A673 (cell line): ENCODE measurements around the gene HSPA14. TPM values are rescaled to one million over a fixed set of nuclear protein-coding genes. Genes with fewer than 3 reads are reported as not detected.

Experiments
- BruUV-seq: library from RNA; stranded (reverse); fragments of 400-500 nt; replicated peaks from 2 replicates; lab custom pipeline; 2021; lab: Mats Ljungman, UMichigan
- CTCF ChIA-PET: fragments of 300-600 bp; sonication (Branson Sonifier 250); formaldehyde crosslinking; loops from one replicate; lab custom pipeline; 2022; ENCODE audit warnings: antibody characterized with exemption; lab: Charles Lee
- POLR2A ChIA-PET: fragments of 300-600 bp; sonication (Branson Sonifier 250); formaldehyde crosslinking; loops from one replicate; lab custom pipeline; 2022; ENCODE audit warnings: antibody characterized with exemption; ENCODE audit not compliant: low non-redundant PET; lab: Charles Lee
- DNase-seq: peaks from one replicate; pipeline ENCODE4 v3.0.0-alpha.2; 2015; ENCODE audit warnings: low spot score
- H3K27ac ChIP-seq: fragments of 200-600 bp; sonication (generic); 2 replicates; pipeline ENCODE4 v1.5.1; 2016; ENCODE audit warnings: mixed run types, low read depth, mild to moderate bottlenecking, mixed read lengths, antibody characterized with exemption, low read length; ENCODE audit not compliant: poor library complexity, severe bottlenecking
- H3K27me3 ChIP-seq: fragments of 200-600 bp; sonication (generic); replicated peaks from 2 replicates; pipeline ENCODE4 v1.6.1; 2017; ENCODE audit warnings: mixed run types, low read depth, mild to moderate bottlenecking, mixed read lengths, antibody characterized with exemption, low read length; ENCODE audit not compliant: insufficient read depth, poor library complexity
- H3K36me3 ChIP-seq: fragments of 200-600 bp; sonication (generic); 2 replicates; pipeline ENCODE4 v1.6.1; 2016; ENCODE audit warnings: mixed run types, mild to moderate bottlenecking, mixed read lengths, antibody characterized with exemption, low read length; ENCODE audit not compliant: insufficient read depth, poor library complexity, severe bottlenecking
- H3K4me1 ChIP-seq: fragments of 200-600 bp; sonication (generic); 2 replicates; pipeline ENCODE4 v1.6.1; 2017; ENCODE audit warnings: mixed run types, mild to moderate bottlenecking, mixed read lengths, antibody characterized with exemption, low read length; ENCODE audit not compliant: insufficient read depth, poor library complexity, severe bottlenecking
- H3K4me3 ChIP-seq: fragments of 200-600 bp; sonication (generic); 2 replicates; pipeline ENCODE4 v1.5.1; 2016; ENCODE audit warnings: low read depth, mixed run types, mild to moderate bottlenecking, mixed read lengths, low read length; ENCODE audit not compliant: poor library complexity, severe bottlenecking
- H3K9me3 ChIP-seq: fragments of 200-600 bp; sonication (generic); 2 replicates; pipeline ENCODE4 v1.6.1; 2016; ENCODE audit warnings: mixed run types, low read depth, mild to moderate bottlenecking, mixed read lengths, antibody characterized with exemption, low read length; ENCODE audit not compliant: poor library complexity, severe bottlenecking
- EZH2 ChIP-seq: fragments of 200-600 bp; sonication (generic); IDR thresholded peaks from 2 replicates; pipeline ENCODE4 v1.6.1; 2017; ENCODE audit warnings: borderline replicate concordance, low read depth, mild to moderate bottlenecking, mixed read lengths, antibody characterized with exemption, low read length; ENCODE audit not compliant: poor library complexity, severe bottlenecking
- intact Hi-C: fragments of 100-400 bp; cut with micrococcal nuclease; formaldehyde crosslinking; loops from one replicate; pipeline ENCODE4 v1.10.0; 2022; ENCODE audit not compliant: unreplicated experiment
- total RNA-seq: library from RNA; stranded (reverse); gene quantifications from 2 replicates; pipeline ENCODE4 v1.2.3, GENCODE V29; 2021
- TF ChIP-seq, protein P1 (sequence below): fragments of 300-800, 200-600 bp; sonication (generic); conservative IDR thresholded peaks from 2 replicates; pipeline ENCODE4 v1.5.1; 2017; ENCODE audit warnings: low read depth, mild to moderate bottlenecking, antibody characterized with exemption, low read length, moderate library complexity, mixed read lengths

Gene HSPA14
- total RNA-seq, 1 experiment from 2014 or later, result 46.9 TPM

DNA sequence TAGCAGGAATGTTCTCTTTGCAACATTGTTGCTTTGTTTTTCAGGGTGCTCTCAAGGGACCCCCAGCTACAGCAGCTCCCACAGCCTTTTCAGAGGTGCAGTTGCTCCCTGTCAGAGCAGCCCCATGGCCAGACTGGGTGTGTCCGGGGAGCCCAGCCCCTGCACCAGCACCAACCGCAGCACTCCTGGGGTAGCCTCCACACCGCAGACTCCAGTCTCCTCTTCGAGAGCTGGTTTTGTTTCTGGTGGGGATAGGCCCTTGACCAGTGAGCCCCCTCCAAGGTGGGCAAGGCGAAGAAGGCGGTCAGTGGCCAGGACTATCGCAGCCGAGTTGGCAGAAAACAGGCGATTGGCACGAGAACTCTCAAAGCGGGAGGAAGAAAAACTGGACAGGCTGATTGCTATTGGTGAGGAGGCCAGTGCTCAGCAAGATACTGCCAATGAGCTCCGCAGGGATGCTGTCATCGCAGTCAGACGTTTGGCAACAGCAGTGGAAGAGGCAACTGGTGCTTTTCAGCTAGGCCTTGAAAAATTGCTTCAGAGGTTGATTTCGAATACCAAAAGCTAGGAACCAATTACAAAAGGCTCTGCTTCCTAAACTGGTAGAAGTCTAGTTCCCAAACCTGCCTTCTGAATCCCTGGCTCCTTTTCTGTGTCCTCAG is 5.4 kb downstream of the HSPA14 start:
- Histone ChIP-seq H3K36me3 (peaks cover 59% of the 10 kb centered on the region), H3K27ac (no peak overlapping the region), H3K27me3 (no peaks in the 10 kb centered on the region), H3K4me3 (no peak overlapping the region), H3K9me3 (no peaks in the 10 kb centered on the region), H3K4me1 (no peaks in the 10 kb centered on the region)
- no peak for TF ChIP-seq EZH2
- TF ChIP-seq, protein P1, sequence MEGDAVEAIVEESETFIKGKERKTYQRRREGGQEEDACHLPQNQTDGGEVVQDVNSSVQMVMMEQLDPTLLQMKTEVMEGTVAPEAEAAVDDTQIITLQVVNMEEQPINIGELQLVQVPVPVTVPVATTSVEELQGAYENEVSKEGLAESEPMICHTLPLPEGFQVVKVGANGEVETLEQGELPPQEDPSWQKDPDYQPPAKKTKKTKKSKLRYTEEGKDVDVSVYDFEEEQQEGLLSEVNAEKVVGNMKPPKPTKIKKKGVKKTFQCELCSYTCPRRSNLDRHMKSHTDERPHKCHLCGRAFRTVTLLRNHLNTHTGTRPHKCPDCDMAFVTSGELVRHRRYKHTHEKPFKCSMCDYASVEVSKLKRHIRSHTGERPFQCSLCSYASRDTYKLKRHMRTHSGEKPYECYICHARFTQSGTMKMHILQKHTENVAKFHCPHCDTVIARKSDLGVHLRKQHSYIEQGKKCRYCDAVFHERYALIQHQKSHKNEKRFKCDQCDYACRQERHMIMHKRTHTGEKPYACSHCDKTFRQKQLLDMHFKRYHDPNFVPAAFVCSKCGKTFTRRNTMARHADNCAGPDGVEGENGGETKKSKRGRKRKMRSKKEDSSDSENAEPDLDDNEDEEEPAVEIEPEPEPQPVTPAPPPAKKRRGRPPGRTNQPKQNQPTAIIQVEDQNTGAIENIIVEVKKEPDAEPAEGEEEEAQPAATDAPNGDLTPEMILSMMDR, result no peak
- no peak for DNase-seq
- CTCF ChIA-PET, result no interaction called here
- POLR2A ChIA-PET, result no interaction called here
- intact Hi-C loops, result no loop called here
- BruUV-seq, result no TSS peak

DNA sequence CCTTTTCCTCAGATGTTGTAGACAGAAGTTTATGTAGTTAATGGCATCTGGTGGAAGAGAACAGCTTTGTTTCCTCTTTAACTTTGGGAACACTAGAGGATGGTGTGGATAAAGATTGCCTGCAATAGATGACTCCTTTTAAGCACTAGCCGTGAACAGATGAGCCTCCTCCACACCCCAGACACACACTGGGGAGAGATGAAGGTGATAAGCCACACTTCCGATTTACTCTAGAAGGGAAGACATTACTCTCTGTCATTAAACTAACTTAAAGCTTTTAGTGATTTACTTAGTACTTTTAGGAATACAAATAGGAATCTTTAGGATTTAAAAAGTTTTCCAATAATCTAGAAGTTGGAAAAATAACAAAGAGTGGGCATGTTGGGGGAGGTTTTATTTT is 6.8 kb downstream of the HSPA14 start:
- no peak for DNase-seq
- no peaks in the 10 kb centered on the region for H3K27me3 ChIP-seq
- H3K9me3 ChIP-seq, result no peaks in the 10 kb centered on the region
- BruUV-seq, result no TSS peak
- H3K36me3 ChIP-seq, result peaks cover 62% of the 10 kb centered on the region
- no peak overlapping the region for H3K4me3 ChIP-seq
- intact Hi-C loops, result no loop called here
- CTCF ChIA-PET, result no interaction called here
- H3K4me1 ChIP-seq, result no peaks in the 10 kb centered on the region
- POLR2A ChIA-PET, result no interaction called here
- TF ChIP-seq, protein P1, result no peak
- no peak for TF ChIP-seq EZH2
- H3K27ac ChIP-seq, result no peak overlapping the region

GRCh38 chr10:14852236-14852635 is 14.1 kb downstream of the HSPA14 start:
- no peak for TF ChIP-seq EZH2
- TF ChIP-seq, protein P1, result no peak
- BruUV-seq, result no TSS peak
- no peaks in the 10 kb centered on the region for H3K27me3 ChIP-seq
- no peak overlapping the region for H3K4me3 ChIP-seq
- no peaks in the 10 kb centered on the region for H3K9me3 ChIP-seq
- no peak for DNase-seq
- POLR2A ChIA-PET, result no interaction called here
- peaks cover 29% of the 10 kb centered on the region for H3K36me3 ChIP-seq
- intact Hi-C loops, result no loop called here
- no peaks in the 10 kb centered on the region for H3K4me1 ChIP-seq
- no peak overlapping the region for H3K27ac ChIP-seq
- CTCF ChIA-PET, result no interaction called here
